Tongue (tissue), 2 donors: ENCODE measurements around the gene U2AF2. TPM values are rescaled to one million over a fixed set of nuclear protein-coding genes. Genes with fewer than 3 reads are reported as not detected.
A peak's percentile ranks its signal among the peaks of the same experiment; 100 is the strongest.

Experiments used
- DNase-seq: peaks from one replicate; pipeline ENCODE4 v3.0.0-alpha.2; 2015
- total RNA-seq: library from RNA; depleted of rRNA; stranded (reverse); fragments of >200 nt; gene quantifications from one replicate; pipeline ENCODE4 v1.2.3, GENCODE V29; 2014

Gene U2AF2
- total RNA-seq, 1 donor from 2014 or later, result 85.9 TPM

DNA sequence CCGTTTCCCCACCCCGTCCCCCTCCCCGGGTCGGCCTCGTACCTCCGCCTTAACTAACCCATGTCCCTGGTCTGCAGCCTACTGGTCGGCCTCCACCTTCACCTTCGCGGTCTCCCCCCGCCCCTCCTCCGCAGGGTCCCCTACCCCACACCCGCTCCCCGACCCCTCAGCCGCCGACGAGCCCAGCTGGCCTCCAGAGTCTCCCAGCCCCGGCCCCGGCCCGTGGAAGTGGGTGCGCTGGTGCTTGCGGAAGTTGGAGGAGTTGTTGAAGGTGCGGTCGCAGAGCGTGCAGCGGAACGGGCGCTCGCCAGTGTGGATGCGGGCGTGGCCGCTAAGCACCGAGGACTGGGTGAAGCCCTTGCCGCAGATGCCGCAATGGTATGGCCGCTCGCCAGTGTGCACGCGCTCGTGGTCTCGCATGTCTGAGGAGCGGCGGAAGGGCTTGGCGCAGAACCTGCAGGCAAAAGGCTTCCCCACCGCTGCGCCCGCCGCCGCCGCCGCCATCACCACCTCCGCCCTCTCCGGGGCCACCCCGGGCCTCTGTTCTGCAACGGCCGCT is 33.1 kb upstream of the U2AF2 start:
- no peak for DNase-seq

DNA sequence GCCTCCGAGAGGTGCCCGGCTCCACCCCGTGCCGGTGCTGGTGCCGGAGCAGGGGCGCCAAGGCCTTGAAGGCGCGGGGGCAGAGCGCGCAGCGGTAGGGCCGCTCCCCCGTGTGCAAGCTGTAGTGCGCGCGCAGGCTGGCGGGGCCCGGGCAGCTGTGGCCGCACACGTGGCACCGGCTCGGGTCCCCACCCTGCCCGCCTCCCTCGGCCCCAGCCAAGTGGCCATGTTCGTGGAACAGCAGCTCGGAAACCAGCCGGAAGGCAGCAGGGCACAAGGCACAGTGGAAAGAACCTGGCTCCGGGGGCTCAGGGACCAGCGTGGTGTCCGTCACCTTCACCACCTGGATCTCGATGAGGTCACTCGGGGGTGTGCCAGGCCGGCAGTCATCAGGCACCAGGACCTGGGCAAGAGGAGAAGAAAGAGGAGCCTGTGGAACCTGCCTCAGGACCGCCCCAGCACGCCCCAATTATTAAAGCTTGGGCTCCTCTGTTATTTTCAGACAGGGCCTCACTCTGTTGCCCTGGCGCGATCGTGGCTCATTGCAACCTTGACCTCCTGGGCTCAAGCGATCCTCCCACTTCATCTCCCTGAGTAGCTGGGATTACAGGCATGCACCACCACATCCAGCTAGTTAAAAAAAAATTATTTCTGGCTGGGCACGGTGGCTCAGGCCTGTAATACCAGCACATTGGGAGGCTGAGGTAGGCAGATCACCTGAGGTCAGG is 32.4 kb upstream of the U2AF2 start:
- DNase-seq, result no peak

DNA sequence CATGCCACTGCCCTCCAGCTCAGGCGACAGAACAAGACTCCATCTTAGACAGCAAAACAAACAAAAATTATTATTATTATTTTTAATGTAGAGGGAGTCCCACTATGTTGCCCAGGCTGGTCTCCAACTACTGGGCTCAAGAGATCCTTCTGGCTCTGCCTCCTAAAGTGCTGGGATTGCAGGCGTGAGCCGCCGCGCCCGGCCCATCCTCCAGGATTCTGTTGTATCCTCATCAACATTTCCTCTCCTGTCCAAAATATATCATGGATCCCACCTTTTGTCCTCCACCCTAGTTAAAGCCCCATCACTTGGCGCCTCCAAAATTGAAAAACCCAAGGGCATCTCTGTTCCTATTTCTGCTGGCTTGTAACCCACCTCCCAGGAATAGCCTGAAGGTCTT is 31.7 kb upstream of the U2AF2 start:
- no peak for DNase-seq

DNA sequence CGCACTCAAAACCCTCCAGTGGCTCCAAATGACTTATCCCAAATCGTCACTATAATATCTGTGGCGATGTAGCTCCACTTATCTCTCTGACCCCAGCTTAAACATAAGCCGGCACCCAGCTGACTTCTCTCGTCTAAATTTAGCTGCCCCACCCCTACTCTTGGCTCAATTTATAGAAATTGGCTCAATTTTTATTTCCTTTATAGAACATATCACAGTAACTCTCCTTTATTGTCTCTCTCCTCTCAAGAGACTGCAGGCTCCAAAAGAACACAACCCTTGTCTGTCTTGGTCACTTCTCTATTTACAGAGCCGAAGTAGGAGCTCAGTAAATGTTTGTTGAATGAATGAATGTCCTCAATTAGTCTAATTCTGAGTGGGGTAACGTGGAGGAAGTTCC is 31.3 kb upstream of the U2AF2 start:
- peak; percentile 24 for DNase-seq

DNA sequence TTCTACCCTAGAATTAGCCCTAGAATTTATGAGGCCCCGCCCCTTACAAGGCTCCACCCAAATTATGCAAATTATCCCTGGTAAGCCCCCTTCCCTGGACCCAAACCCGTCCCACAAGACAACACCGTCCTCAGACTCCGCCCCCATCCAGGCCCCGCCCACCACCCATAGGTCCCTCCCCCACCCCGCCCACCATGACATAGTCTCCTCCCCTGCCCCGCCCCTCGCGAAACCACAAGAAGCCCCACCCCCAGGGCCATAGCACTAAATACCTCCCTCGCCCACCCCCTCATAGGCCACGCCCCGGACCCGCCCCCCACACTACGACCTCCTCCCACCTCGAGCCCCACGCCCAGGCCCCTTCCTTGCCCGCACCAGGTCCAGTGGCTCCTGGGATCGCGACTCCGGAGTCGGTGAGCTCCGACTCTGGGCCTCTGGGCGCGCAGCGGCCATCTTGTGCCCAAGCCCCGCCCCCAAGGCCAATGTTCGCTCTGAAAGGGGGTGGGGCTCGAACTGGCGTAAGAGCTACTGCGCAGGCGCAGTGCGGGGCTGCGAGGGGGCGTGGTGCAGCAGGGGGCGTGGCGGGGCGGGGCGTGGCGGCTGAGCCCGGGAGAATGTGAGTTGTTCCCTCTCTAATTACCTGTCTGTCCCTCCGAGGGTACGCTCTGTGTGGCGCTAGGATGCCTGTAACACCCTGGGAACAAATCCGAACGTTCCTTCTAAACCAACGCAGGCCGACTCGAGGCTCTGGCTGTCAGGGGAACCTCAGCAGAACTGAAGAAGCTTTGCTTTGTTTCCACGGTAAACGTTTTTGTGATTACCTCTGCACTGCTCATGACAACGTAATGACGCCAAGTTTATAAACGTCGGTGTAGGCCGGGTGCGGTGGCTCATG is 30.5 kb upstream of the U2AF2 start, which contains the start of gene ZNF784:
TSS of gene ZNF784 (minus strand) at position 458 of the 895 bp plus-strand sequence. CDS start at position 453, 5 bp downstream.
- peak; percentile 98 for DNase-seq

DNA sequence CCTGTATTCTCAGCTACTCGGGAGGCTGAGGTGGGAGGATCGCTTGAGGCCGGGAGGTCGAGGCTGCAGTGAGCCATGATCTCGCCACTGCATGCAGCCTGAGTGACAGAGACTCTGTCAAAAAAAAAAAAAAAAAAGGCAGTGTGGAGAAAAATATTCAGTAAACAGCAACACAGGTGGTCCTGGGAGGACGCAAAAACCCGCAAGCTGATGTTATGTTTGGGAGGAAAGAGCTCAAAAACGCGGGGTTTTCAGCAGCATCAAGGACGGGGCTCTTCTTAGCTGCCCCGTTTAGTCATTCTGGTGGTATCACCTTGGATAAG is 29.9 kb upstream of the U2AF2 start:
- DNase-seq, result no peak

DNA sequence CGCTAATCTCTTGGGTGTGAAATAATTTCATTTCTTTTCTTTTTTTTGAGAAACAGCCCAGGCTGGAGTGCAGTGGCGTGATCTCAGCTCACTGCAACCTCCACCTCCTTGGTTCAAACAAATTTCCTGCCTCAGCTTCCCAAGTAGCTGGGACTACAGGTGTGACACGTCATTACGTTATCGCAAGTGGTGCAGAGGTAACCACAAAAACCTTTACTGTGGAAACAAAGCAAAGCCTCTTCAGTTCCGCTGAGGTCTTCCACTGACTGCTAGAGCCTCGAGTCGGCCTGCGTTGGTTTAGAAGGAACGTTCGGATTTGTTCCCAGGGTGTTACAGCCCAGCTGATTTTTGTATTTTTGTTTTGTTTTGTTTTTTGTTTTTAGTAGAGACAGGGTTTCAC is 28.5 kb upstream of the U2AF2 start:
- DNase-seq, result no peak

DNA sequence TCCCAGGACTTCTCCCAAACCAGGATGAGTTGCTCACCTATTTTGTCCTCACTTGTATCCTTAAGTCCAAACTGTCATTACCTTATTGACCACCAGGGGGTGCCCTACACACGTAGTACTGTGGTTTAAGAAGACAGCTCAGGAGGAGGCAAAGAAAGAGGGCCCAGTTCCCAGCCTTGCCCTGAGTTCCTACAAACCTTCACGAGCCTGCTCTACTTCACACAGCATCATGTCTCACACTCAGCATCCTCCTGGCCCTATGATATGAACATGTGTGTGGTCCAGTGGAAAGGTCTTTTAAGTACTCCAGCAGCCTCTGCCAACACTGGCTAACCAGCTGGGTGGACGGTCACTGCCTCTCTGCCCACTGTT is 22.4 kb upstream of the U2AF2 start:
- peak; percentile 96 for DNase-seq

DNA sequence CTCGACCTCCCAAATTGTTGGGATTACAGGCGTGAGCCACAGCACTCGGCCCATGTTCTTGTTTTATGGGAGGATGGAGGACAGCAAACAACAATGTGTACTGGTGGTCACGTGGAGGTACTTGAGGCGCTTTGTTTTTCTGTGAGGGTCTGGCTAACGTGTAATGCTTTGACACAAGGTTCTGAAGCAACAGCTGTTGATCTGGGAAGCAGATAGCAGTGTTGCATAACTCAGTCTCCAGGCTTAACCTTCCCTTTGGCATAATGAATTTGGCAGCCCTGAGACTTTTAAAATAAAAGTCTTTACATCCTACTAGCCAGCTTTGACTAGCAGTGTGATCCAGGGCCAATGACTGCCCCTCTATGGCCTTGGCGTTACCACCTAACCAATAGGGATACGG is 21.0 kb upstream of the U2AF2 start:
- DNase-seq, result no peak

DNA sequence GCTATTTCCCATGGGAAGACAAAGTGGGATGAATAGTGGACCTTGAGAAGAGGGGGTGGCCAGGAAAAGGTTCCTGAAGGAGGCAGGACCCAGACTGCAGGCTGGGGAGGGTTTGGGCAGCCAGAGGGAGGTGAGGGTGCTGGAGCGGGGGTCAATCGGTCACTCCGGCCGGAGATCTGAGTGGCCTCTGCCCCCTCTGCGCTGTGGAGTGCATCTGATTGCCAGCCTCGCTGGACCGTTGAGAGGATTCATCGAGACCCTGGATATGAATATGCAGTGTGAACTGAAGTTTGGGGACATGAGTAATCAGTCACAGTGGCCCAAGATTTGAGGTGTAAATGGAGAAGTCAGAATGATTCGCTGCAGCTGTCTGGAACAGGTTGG is 19.5 kb upstream of the U2AF2 start:
- no peak for DNase-seq

DNA sequence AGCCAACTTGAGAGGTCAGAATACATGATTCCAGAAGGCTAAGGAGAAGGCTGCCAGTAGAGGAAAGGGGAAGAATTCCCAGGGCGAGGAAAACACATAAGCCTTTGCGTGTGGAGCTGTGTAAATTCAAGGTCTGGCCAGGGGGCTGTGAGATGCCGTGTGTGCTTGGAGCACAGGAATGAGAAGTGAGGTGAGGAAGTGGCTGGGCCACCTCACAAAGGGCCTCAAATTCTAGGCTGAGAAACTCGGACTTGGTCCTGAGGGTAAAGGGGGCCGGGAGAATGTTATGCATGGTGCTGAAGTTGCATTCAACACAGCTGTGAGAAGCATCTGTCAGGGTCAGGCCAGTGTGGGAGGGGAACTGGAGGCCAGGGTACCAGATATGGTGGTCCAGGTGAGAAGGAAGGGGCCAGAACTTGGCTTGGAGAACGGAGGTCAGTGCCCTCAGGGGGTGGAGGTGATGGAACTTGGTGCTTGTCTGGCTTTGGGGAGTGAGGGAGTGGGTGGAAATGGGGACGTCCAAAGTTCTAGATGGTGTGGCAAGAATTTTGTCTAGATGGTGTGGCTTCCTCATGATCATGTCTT is 18.9 kb upstream of the U2AF2 start:
- DNase-seq, result no peak

DNA sequence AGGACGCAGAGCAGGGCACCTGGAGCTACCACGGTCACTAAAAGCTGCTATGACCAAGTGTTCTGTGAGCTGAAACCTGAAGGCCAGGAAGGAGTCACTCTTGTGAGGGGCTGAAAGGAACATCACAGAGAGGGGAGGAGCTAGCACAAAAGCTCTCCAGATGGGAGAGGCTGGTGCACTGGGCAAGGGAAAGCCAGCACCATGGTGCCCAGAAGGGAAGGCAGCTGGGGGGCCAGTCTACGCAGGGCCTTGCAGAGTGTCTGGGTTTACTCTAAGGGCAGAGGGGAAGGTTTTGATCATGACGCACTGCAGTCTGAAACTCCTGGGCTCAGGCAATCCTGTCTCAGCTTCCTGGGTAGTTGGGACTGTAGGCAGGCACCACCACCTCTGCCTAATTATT is 18.1 kb upstream of the U2AF2 start:
- no peak for DNase-seq

DNA sequence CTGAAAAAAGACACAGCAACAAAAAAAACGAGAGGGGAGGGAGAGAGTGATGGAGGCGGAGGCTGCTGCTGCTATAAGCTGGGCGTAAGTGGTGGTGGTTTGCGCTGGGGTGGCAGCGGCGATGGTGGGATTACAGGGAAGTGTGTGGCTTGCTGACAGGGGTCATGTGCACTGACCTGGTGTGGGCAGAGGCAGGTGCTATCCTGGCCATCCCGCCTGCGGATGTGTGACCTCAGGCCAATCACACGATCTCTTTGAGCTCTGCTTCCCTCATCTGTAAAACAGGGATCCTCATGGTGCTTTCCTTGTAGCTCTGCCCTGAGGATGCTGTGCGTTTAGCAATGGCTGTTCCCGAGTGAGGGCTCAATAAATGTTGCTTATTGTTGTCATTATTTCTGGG is 17.3 kb upstream of the U2AF2 start:
- DNase-seq, result no peak

DNA sequence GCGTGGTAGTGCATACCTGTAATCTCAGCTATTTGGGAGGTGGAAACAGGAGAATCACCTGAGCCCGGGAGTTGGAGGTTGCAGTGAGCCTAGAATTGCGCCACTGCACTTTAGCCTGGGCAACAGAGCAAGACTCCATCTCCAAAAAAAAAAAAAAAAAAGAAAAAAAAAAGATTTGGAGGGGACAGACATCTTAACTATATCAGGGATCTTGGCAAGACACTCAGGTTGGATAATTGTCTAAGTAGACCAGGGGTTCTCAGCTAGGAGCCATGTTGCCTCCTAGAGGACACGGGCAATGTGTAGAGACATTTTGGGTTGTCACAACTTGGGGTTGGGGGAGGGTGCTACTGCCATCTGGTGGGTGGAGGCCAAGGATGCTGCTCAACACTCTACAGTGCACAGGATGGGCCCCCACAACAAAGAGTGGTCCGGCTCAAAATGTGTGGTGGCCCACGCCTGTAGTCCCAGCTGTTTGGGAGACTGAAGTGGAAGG is 15.9 kb upstream of the U2AF2 start:
- no peak for DNase-seq

DNA sequence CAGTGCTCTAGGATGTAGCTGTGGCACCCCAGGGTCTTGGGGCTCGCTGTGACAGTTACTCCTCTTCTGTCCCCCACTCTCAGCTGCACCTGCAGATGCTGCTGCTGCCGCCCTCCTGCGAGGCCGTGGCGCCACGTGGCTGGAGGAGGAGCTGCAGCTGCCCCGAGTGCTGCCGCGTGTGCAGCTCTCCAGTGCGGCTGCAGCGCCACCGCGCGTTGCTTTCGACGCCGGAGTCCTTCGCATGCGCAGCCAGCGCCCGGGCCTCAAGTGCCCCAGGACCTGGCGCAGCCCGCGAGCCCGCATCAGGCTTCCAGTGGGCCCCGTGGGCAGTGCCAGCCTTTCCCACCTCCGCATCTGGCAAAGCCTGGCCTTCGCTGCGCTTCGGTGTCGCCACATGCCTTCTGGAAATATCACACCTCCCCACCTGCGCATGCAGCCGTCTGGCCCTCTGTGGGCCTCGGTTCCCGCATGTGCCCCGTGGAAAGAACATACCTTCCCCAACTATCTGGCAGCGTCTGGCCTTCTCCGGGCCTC is 14.7 kb upstream of the U2AF2 start:
- peak; percentile 79 for DNase-seq

DNA sequence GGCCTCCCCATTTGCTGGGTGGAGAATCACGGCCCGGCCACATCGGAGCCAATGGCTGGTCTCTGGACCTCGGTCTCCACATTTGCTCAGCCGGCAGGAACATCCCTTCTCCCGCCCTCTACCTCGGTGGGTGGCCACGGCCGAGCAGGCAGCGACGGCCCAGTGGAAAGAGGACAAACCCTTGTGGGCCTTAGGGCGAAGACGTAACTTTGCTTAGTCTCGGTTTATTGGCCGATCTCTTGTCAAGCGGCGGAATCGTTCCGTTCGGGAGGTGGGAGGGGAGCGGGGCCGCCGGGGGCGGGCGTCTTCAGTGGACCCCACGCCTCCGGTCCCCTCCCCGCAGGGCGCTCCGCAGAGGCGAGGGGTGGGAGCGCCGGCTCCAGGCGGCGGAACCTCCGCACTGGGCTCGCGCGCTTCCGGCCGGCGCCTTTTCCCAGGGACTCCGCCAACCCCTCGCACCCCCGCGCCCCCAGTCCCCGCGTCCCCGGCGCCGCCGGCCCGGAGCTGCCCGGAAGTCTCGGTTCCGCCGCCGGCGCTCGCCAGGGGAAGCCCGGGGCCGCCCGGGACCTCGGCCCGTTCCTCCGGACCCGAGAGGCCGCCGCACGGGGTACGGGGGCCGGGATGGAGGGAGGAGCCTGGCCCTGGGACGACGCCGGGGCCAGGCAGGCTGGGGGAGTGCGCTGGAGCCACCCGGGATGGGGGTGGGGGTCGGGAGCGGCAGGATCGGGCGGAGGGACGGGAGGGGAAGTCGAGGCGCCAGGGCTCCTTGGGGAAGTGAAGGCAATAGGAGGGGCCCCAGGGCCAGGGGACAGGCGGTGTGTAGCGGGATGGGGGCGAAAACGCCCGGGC is 14.0 kb upstream of the U2AF2 start, which contains the start of gene ZNF580:
TSS of gene ZNF580 (plus strand) at position 426 of the 849 bp plus-strand sequence. CDS start 1,507 bp downstream, outside the sequence.
- DNase-seq, result peak; percentile 83

DNA sequence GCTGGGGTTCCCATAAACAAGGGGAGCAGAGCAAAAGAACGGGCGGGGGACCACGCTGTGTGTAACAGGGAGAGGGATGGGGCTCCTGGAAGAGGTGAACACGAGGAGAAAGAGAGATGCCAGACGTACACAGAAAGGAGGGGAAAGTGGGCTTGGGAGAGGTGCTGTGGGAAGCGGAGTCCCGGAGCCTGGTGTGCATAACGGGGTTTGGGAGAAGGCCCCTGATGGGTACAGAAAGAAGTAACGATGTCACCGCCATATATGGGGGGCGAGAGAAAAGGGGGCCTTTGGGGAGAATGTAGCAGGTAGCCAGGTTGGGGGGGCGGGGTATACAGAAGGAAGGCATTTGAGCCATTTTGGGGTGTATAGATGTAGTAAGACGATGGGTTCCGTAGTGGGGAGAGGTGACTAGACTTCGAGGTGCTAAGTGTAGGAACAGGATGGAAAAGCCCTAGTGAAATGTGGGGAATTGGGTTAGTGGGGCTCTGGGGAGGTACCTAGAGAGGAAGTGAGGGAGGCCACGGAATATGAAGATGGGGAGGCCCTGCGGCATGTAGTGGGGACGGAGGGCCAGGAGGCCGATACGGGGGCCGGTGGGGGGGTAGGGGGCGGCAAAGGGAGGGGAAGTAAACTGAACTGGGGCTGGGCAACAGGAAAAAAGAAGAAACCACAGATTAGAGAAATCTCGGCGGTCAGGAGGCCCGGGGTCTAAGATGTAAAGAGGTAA is 13.2 kb upstream of the U2AF2 start:
- no peak for DNase-seq

DNA sequence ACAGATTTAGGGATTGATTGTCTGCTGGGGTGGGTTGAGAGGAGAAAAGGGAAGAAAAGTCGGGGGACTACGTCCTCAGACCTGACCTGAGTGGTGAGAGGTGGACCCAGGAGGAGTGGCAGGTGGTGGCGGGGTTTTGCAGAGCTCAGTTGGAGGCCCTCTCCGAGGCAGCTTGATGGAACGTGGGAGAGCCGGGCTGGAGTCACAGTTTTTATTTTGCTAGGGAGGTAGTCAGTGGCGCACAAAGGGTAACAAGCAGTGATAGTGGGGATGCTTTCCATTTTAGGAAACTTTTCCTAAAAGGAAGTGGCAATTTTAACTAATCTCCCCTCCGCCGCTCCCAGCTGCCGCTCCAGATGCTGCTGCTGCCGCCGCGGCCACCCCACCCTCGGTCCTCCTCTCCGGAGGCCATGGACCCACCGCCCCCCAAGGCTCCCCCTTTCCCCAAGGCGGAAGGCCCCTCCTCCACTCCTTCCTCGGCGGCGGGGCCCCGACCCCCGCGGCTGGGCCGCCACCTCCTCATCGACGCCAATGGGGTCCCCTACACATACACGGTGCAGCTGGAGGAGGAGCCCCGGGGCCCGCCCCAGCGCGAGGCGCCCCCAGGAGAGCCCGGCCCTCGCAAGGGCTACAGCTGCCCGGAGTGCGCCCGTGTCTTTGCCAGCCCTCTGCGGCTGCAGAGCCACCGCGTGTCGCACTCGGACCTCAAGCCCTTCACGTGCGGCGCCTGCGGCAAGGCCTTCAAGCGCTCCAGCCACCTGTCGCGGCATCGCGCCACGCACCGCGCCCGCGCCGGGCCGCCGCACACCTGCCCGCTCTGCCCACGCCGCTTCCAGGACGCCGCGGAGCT is 12.5 kb upstream of the U2AF2 start:
- DNase-seq, result no peak

DNA sequence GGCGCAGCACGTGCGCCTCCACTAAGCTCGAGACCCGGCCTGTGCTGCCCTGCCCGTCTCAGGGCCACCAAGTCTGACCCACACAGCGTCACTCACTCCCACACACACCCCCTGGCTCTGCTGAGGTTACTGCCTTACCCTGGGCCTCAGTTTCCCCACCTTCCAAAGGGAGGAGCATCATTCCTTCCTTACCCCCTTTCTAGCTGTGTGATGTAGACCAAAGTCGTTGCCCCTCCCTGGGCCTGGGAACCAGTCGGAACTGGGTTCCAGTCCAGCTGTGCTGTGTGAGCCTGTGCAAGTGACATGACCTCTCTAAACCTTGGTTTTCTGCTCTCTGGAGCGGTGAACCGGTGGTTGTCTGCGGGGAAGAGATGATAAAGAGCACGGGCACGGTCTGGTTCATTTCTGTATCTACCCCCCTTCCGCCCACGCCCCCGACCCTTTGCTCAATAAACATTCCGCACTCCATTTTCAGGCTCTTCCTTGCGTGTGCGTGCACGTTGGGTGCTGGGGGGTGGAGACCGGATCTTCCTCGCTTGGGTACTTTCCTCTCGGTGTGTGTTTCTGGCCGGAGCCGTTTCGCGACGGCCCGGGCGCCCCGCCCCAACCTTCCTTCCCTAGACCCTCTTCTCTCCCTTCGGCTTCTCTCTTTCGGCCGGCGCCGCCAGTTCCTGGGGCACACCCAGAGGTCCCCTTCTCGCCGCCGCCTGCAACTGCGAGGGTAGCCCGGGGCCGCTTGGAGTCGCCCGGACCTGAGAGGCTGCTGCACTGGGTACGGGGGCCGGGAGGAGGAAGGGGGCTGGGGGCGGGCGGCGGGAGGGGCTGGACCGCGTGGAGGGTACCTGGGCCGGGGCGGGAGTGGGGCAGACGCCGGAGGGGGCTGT is 11.6 kb upstream of the U2AF2 start, which contains the start of gene ZNF581:
TSS of gene ZNF581 (plus strand) at position 647 of the 884 bp plus-strand sequence. CDS start 923 bp downstream, outside the sequence.
- DNase-seq, result peak; percentile 80
